Neuronal stem cell (in vitro differentiated cells): ENCODE data around the gene CYP46A1.

ENCODE experiments used
- DNase-seq: peaks from one replicate; pipeline ENCODE4 v3.0.0-alpha.2; 2013; ENCODE audit warnings: low spot score
- H2AFZ ChIP-seq: one replicate; pipeline ENCODE4 v1.6.1; 2013; ENCODE audit warnings: mild to moderate bottlenecking, low read length, inconsistent platforms
- H2AK5ac ChIP-seq: 2 replicates; pipeline ENCODE4 v1.6.1; 2013; ENCODE audit warnings: low read depth, mild to moderate bottlenecking, inconsistent platforms, low read length, moderate library complexity, mixed read lengths
- H2BK120ac ChIP-seq: 2 replicates; pipeline ENCODE4 v1.6.1; 2013; ENCODE audit warnings: low read depth, mild to moderate bottlenecking, inconsistent platforms, low read length, moderate library complexity, mixed read lengths
- H2BK12ac ChIP-seq: one replicate; pipeline ENCODE4 v1.6.1; 2013; ENCODE audit warnings: low read length, inconsistent platforms
- H2BK15ac ChIP-seq: 2 replicates; pipeline ENCODE4 v1.6.1; 2013; ENCODE audit warnings: mild to moderate bottlenecking, low read length, inconsistent platforms, mixed read lengths
- H2BK5ac ChIP-seq: one replicate; pipeline ENCODE4 v1.6.1; 2013; ENCODE audit warnings: inconsistent platforms, mild to moderate bottlenecking, low read length, moderate library complexity
- H3K14ac ChIP-seq: one replicate; pipeline ENCODE4 v1.6.1; 2013; ENCODE audit warnings: low read length, inconsistent platforms
- H3K18ac ChIP-seq: 2 replicates; pipeline ENCODE4 v1.6.1; 2013; ENCODE audit warnings: low read length, inconsistent platforms
- H3K23ac ChIP-seq: 2 replicates; pipeline ENCODE4 v1.6.1; 2013; ENCODE audit warnings: low read depth, mild to moderate bottlenecking, mixed read lengths, low read length, inconsistent platforms; ENCODE audit not compliant: poor library complexity
- H3K27ac ChIP-seq: replicated peaks from 3 replicates; pipeline ENCODE4 v1.5.1; 2013; ENCODE audit warnings: low read length, inconsistent platforms
- H3K27me3 ChIP-seq, 3 experiments: 2 replicates each; pipeline ENCODE4 v1.6.1; 2013; ENCODE audit warnings: low read length in 3 of 3, mild to moderate bottlenecking in 2 of 3, inconsistent platforms in 1 of 3, low read depth in 1 of 3, mixed read lengths in 1 of 3, moderate library complexity in 1 of 3; ENCODE audit not compliant: control insufficient read depth in 3 of 3, insufficient read depth in 3 of 3
- H3K36me3 ChIP-seq, 2 donors: replicated peaks in 1 of 2; 2 replicates each; pipeline ENCODE4 v1.6.1; 2013; ENCODE audit warnings: low read length in 2 of 2; ENCODE audit not compliant: control insufficient read depth in 2 of 2, insufficient read depth in 2 of 2
- H3K4ac ChIP-seq: 2 replicates; pipeline ENCODE4 v1.6.1; 2013; ENCODE audit warnings: inconsistent platforms, mild to moderate bottlenecking, low read length, moderate library complexity
- H3K4me1 ChIP-seq, 2 donors: 1 replicate in 1 of 2; 2 replicates in 1 of 2; pipeline ENCODE4 v1.6.1; 2013; ENCODE audit warnings: low read length in 2 of 2, low read depth in 1 of 2; ENCODE audit not compliant: control insufficient read depth in 2 of 2, insufficient read depth in 1 of 2
- H3K4me2 ChIP-seq: one replicate; pipeline ENCODE4 v1.6.1; 2013; ENCODE audit warnings: mild to moderate bottlenecking, low read length, inconsistent platforms; ENCODE audit not compliant: insufficient read depth, poor library complexity, severe bottlenecking
- H3K4me3 ChIP-seq, 2 donors: 2 replicates each; pipeline ENCODE4 v1.5.1; 2013; ENCODE audit warnings: low read length in 2 of 2, mild to moderate bottlenecking in 2 of 2, inconsistent platforms in 1 of 2, moderate library complexity in 1 of 2
- H3K79me1 ChIP-seq: one replicate; pipeline ENCODE4 v1.6.1; 2013; ENCODE audit warnings: low read depth, mild to moderate bottlenecking, inconsistent platforms, low read length, moderate library complexity
- H3K9ac ChIP-seq: one replicate; pipeline ENCODE4 v1.6.1; 2013; ENCODE audit warnings: mild to moderate bottlenecking, low read depth, low read length, inconsistent platforms; ENCODE audit not compliant: poor library complexity
- H3K9me3 ChIP-seq, 2 donors: replicated peaks in 1 of 2; 2 replicates each; pipeline versions ENCODE3 to v1.6.1; 2013; ENCODE audit warnings: low read length in 2 of 2, mild to moderate bottlenecking in 2 of 2, inconsistent platforms in 1 of 2, low read depth in 1 of 2, mixed read lengths in 1 of 2, moderate library complexity in 1 of 2; ENCODE audit not compliant: control insufficient read depth in 2 of 2, insufficient read depth in 1 of 2
- H4K8ac ChIP-seq: one replicate; pipeline ENCODE4 v1.6.1; 2013; ENCODE audit warnings: low read depth, mild to moderate bottlenecking, inconsistent platforms, low read length, moderate library complexity
- H4K91ac ChIP-seq: one replicate; pipeline ENCODE4 v1.6.1; 2013; ENCODE audit warnings: low read length, low read depth, mild to moderate bottlenecking, inconsistent platforms; ENCODE audit not compliant: poor library complexity
- WGBS, 2 donors: extraction: QIAGEN DNeasy Blood & Tissue Kit; methylation state at CpG; one replicate each; pipeline ENCODE4 v1.1.7; 2013; ENCODE audit warnings: missing lambda C conversion rate in 2 of 2, mixed read lengths in 1 of 2; ENCODE audit not compliant: insufficient read length in 2 of 2, insufficient replicate concordance in 1 of 2; ENCODE audit errors: extremely low coverage in 2 of 2; 5-methylcytosine and 5-hydroxymethylcytosine counted together

The CYP46A1 gene

DNA sequence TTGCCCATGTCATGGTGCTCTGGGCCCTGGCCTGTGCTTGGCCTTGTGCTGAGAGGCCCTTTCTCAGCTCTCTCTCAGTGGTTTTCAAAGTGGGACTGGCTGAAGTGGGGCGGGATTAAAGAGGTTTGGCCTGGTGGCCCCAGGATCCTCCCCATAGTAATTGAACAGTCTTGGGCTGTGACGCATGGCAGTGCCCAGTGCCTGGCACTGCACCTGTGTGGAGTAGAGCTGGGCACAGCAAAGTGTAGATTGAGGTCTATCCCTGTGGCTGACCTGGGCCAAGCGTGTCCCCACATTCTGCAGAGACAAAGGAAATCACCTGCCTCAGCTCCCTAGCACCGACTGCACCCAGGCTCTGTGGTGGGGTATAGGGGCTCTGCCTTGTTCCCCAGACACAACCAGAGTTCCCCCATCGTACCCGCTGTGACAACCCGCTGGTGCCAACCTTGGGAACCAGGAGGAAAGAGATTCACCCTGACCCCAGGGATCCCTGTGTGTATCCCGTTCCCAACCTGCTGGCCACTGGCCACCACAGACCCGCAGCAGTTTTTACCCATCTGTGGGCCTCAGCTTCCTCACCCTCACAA, 9.9 kb upstream of the CYP46A1 start:
- no peak overlapping the region for H3K23ac ChIP-seq
- peak overlapping the region; percentile 98 for H2BK120ac ChIP-seq
- peaks cover 32 to 38% of the 10 kb centered on the region in 2 donors for H3K4me1 ChIP-seq
- peak overlapping the region; percentile 98 for H2BK15ac ChIP-seq
- no peak overlapping the region for H3K4ac ChIP-seq
- no peak overlapping the region for H3K4me3 ChIP-seq
- no peak overlapping the region for H4K8ac ChIP-seq
- H2AK5ac ChIP-seq = peak overlapping the region; percentile 98
- no peaks in the 10 kb centered on the region for H3K79me1 ChIP-seq
- H2BK5ac ChIP-seq = peak overlapping the region; percentile 82
- peak overlapping the region; percentile 100 for H2BK12ac ChIP-seq
- no peak overlapping the region for H2AFZ ChIP-seq
- H3K27ac ChIP-seq = no peak overlapping the region
- peaks cover 11 to 20% of the 10 kb centered on the region in 2 donors for H3K9me3 ChIP-seq
- H3K18ac ChIP-seq = peak overlapping the region; percentile 97
- H3K14ac ChIP-seq = peak overlapping the region; percentile 92
- H3K4me2 ChIP-seq = no peak overlapping the region
- peaks cover 0 to 2% of the 10 kb centered on the region in 2 donors for H3K36me3 ChIP-seq
- no peaks in the 10 kb centered on the region for H3K27me3 ChIP-seq
- DNase-seq = no peak
- no CpG with 5 or more reads among the region's 9 CpGs for WGBS, 2 donors
- no peak overlapping the region for H4K91ac ChIP-seq
- peak overlapping the region; percentile 52 for H3K9ac ChIP-seq

- Histone ChIP-seq H2AFZ (no peak overlapping the region), H3K23ac (no peak overlapping the region), H3K27ac (no peak overlapping the region), H3K4me2 (no peak overlapping the region), H3K9me3 (peaks cover 13 to 22% of the 10 kb centered on the region in 2 donors), H4K8ac (peak overlapping the region; percentile 27), H2BK120ac (peak overlapping the region; percentile 98), H3K4me3 (no peak overlapping the region), H3K9ac (peak overlapping the region; percentile 35), H3K4ac (peak overlapping the region; percentile 66), H3K79me1 (no peaks in the 10 kb centered on the region), H3K14ac (peak overlapping the region; percentile 60), H2BK12ac (peak overlapping the region; percentile 64), H2BK15ac (peak overlapping the region; percentile 98), H3K18ac (peak overlapping the region; percentile 89), H3K4me1 (peaks cover 30 to 36% of the 10 kb centered on the region in 2 donors), H4K91ac (no peak overlapping the region), H3K36me3 (peaks cover 0 to 2% of the 10 kb centered on the region in 2 donors), H2BK5ac (peak overlapping the region; percentile 82), H3K27me3 (no peaks in the 10 kb centered on the region), H2AK5ac (peak overlapping the region; percentile 99)
- no CpG with 5 or more reads among the region's 60 CpGs for WGBS, 2 donors
- DNase-seq = no peak
These were observed 9.2 kb upstream of the CYP46A1 start for GRCh38 chr14:99674776-99675381.

- Histone ChIP-seq H3K27ac (no peak overlapping the region), H3K4ac (peak overlapping the region; percentile 66), H3K14ac (peak overlapping the region; percentile 60), H3K18ac (peak overlapping the region; percentile 89), H3K4me2 (no peak overlapping the region), H2BK12ac (peak overlapping the region; percentile 99), H3K23ac (peak overlapping the region; percentile 62), H3K4me3 (no peak overlapping the region), H3K9me3 (peaks cover 13 to 22% of the 10 kb centered on the region in 2 donors), H4K8ac (peak overlapping the region; percentile 27), H3K36me3 (peaks cover 0 to 2% of the 10 kb centered on the region in 2 donors), H2BK5ac (peak overlapping the region; percentile 69), H4K91ac (no peak overlapping the region), H3K4me1 (peaks cover 27 to 34% of the 10 kb centered on the region in 2 donors), H2BK15ac (peak overlapping the region; percentile 98), H2BK120ac (peak overlapping the region; percentile 24), H3K9ac (peak overlapping the region; percentile 37), H3K27me3 (no peaks in the 10 kb centered on the region), H2AFZ (no peak overlapping the region), H2AK5ac (peak overlapping the region; percentile 99), H3K79me1 (no peaks in the 10 kb centered on the region)
- WGBS, 2 donors = no CpG with 5 or more reads among the region's 42 CpGs
- DNase-seq = no peak
These were observed 8.7 kb upstream of the CYP46A1 start for GRCh38 chr14:99675382-99675835.

DNA sequence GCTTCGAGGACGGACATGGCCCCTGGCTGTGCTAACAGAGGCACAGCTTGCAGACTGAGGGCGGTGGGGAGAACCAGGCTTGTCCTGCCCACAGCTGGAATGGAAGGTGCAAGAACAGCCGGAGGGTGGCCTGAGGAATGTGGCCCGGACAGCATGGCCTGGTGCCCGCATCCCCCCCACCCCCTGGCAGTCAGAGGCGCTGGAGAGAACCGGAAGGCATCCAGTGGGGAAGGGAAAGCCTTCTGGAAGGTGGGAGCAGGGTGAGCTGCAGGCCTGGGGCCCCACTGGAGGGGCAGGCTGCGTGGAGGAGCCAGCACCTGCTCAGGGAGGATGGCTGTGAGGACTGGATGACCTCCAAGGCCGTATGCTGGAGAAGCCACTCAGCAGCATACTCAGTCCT, 8.1 kb upstream of the CYP46A1 start:
- Histone ChIP-seq H4K91ac (no peak overlapping the region), H3K4me3 (no peak overlapping the region), H2AK5ac (peak overlapping the region; percentile 99), H3K4me2 (no peak overlapping the region), H3K4me1 (peaks cover 22 to 29% of the 10 kb centered on the region in 2 donors), H2BK12ac (peak overlapping the region; percentile 99), H3K14ac (no peak overlapping the region), H3K27me3 (no peaks in the 10 kb centered on the region), H3K36me3 (peaks cover 0 to 2% of the 10 kb centered on the region in 2 donors), H3K27ac (no peak overlapping the region), H4K8ac (no peak overlapping the region), H3K9ac (no peak overlapping the region), H3K18ac (peak overlapping the region; percentile 84), H2BK15ac (peak overlapping the region; percentile 98), H3K4ac (peak overlapping the region; percentile 66), H2BK5ac (peak overlapping the region; percentile 69), H2BK120ac (peak overlapping the region; percentile 24), H3K9me3 (peaks cover 13 to 22% of the 10 kb centered on the region in 2 donors), H3K23ac (peak overlapping the region; percentile 62), H3K79me1 (peaks cover 3% of the 10 kb centered on the region), H2AFZ (no peak overlapping the region)
- no peak for DNase-seq
- WGBS, 2 donors = no CpG with 5 or more reads among the region's 10 CpGs
